ENCODE measurements around the gene MINK1. TPM values are rescaled to one million over a fixed set of nuclear protein-coding genes. Genes with fewer than 3 reads are reported as not detected.

The MINK1 gene
- total and polyA plus RNA-seq, 2 of the 13 experiments (the other 11 are each of a cell fraction or from before 2014, with no cell fraction given): 17.2 to 63.9 TPM

DNA sequence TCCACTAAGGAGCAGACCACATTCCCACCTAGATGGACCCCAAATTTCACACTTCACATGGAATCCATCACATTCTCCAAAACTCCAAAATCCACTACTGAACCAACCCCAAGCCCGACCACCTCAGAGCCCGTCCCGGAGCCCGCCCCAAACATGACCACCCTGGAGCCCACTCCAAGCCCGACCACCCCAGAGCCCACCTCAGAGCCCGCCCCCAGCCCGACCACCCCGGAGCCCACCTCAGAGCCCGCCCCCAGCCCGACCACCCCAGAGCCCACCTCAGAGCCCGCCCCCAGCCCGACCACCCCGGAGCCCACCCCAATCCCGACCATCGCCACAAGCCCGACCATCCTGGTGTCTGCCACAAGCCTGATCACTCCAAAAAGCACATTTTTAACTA is 100.5 kb downstream of the MINK1 start:
- no peak for DNase-seq (ENCODE audit: low spot score)
- TF ChIP-seq RELA (CRISPR knock-in tag; IDR thresholded peaks at IDR 0.05) (no peak), ZNF430 (CRISPR knock-in tag; IDR thresholded peaks at IDR 0.05) (no peak), SALL1 (CRISPR knock-in tag; IDR thresholded peaks at IDR 0.05) (no peak), ZNF572 (CRISPR knock-in tag; IDR thresholded peaks at IDR 0.05) (no peak), TFAP4 (IDR thresholded peaks at IDR 0.05; ENCODE audit: borderline replicate concordance, low read depth) (no peak), KAT7 (CRISPR knock-in tag; IDR thresholded peaks at IDR 0.05; ENCODE audit: borderline replicate concordance) (no peak), ZNF317 (CRISPR knock-in tag; IDR thresholded peaks at IDR 0.05) (no peak), MIER2 (CRISPR knock-in tag; IDR thresholded peaks at IDR 0.05) (no peak), ZMYM3 (CRISPR knock-in tag; IDR thresholded peaks at IDR 0.05) (no peak)
- in situ Hi-C loops (cut with HindIII; ENCODE audit: extremely low pct_ligation_motif_present, low pct_unique_long_range_greater_than_20kb): no loop called here
- Histone ChIP-seq H3K36me3 (replicated peaks in 1 of 2; ENCODE audit: control insufficient read depth in 1 of 2, insufficient read depth in 2 of 2, low read length in 2 of 2) (peaks cover 0 to 13% of the 10 kb centered on the region in 2 experiments; a peak in 3 of 5 replicates), H3K27ac (ENCODE audit: extremely low read length, insufficient read depth, low read length) (no peak overlapping the region), H3K4me3 (replicated peaks in 1 of 3; ENCODE audit: insufficient read depth in 1 of 3, low read depth in 2 of 3, low read length in 3 of 3) (no peak overlapping the region), H4K20me1 (ENCODE audit: insufficient read depth, low read length) (no peaks in the 10 kb centered on the region), H3K9me3 (ENCODE audit: low read length) (no peaks in the 10 kb centered on the region), H3K9ac (ENCODE audit: insufficient read depth, low read depth, low read length) (no peak overlapping the region), H3K4me2 (ENCODE audit: low read depth, low read length) (peak overlapping the region; percentile 69), H3K27me3 (ENCODE audit: control insufficient read depth in 1 of 2, insufficient read depth in 2 of 2, low read length in 2 of 2) (no peaks in the 10 kb centered on the region), H2AFZ (ENCODE audit: low read length) (no peak overlapping the region), H3K4me1 (ENCODE audit: insufficient read depth, low read length) (peaks cover 19% of the 10 kb centered on the region), H3K79me2 (ENCODE audit: insufficient read depth, low read length) (peaks cover 8% of the 10 kb centered on the region)
- intact Hi-C loops (cut with micrococcal nuclease; ENCODE audit: unreplicated experiment): loop anchor here (1.0 kb wide), 1 partner anchor 24 kb away; no protein-coding TSS in a partner anchor
- CTCF ChIA-PET (ENCODE audit: low intra/inter-chr PET ratio, low total read pairs): interaction anchor here (2.0 kb wide), 1 partner anchor 24 kb away, joined by 10 read pairs; no protein-coding TSS in a partner anchor
- FAIRE-seq: no peak
- ATAC-seq: no peak
- POLR2A ChIA-PET: interaction anchor here (0.8 to 1.5 kb wide), 5 partner anchors 14 to 34 kb away, joined by 3 to 11 read pairs (median 4); partner anchors contain the start of genes ENO3, PFN1 and SPAG7
- 82% methylated on average over 12 of the region's 16 CpGs for WGBS (ENCODE audit: low lambda C conversion rate)
- no TSS peak for BruUV-seq (replicated peaks)
